ENCODE measurements around the gene METRN. TPM values are rescaled to one million over a fixed set of nuclear protein-coding genes. Genes with fewer than 3 reads are reported as not detected.
"Not testable (repeated sequence)": the region's sequence is repeated elsewhere in the genome, so short reads cannot be mapped to it uniquely, and the experiment has no call there.

The METRN gene
- total RNA-seq, 1 donor = 33.3 TPM

GRCh38 chr16:711548-712320, 3.2 kb upstream of the METRN start:
- Histone ChIP-seq H3K4me3 (ENCODE audit: insufficient read depth, low read length) (no peak overlapping the region), H3K27me3 (ENCODE audit: insufficient read depth, low read length) (peaks cover 31% of the 10 kb centered on the region), H4K20me1 (ENCODE audit: insufficient read depth, low read length) (peaks cover 9% of the 10 kb centered on the region), H3K4me1 (ENCODE audit: insufficient read depth, low read length) (peaks cover 18% of the 10 kb centered on the region), H3K36me3 (ENCODE audit: insufficient read depth, low read length) (no peaks in the 10 kb centered on the region), H3K9me3 (ENCODE audit: low read depth, low read length) (no peaks in the 10 kb centered on the region), H3K27ac (ENCODE audit: low read depth, low read length) (no peak overlapping the region), H3K79me2 (ENCODE audit: insufficient read depth, low read length) (peaks cover 6% of the 10 kb centered on the region), H3K4me2 (ENCODE audit: insufficient read depth, low read length) (no peak overlapping the region), H2AFZ (ENCODE audit: low read length) (no peak overlapping the region)
- DNase-seq (ENCODE audit: insufficient read length, low spot score, missing footprints) = peak; percentile 100
- TF ChIP-seq CTCF (IDR thresholded peaks at IDR 0.05; ENCODE audit: extremely low read depth, low read depth, low read length) = peak; percentile 82

GRCh38 chr16:712740-713250, 2.1 kb upstream of the METRN start:
- H3K4me2 ChIP-seq (ENCODE audit: insufficient read depth, low read length) = peak overlapping the region; percentile 3
- peak; percentile 98 for DNase-seq (ENCODE audit: insufficient read length, low spot score, missing footprints)

GRCh38 chr16:714079-714478, 839 bp upstream of the METRN start:
- Histone ChIP-seq H4K20me1 (ENCODE audit: insufficient read depth, low read length) (peaks cover 7% of the 10 kb centered on the region), H3K9me3 (ENCODE audit: low read depth, low read length) (no peaks in the 10 kb centered on the region), H3K79me2 (ENCODE audit: insufficient read depth, low read length) (peaks cover 6% of the 10 kb centered on the region), H3K4me2 (ENCODE audit: insufficient read depth, low read length) (no peak overlapping the region), H3K36me3 (ENCODE audit: insufficient read depth, low read length) (no peaks in the 10 kb centered on the region), H2AFZ (ENCODE audit: low read length) (no peak overlapping the region), H3K4me3 (ENCODE audit: insufficient read depth, low read length) (no peak overlapping the region), H3K27me3 (ENCODE audit: insufficient read depth, low read length) (peaks cover 12% of the 10 kb centered on the region), H3K4me1 (ENCODE audit: insufficient read depth, low read length) (peaks cover 18% of the 10 kb centered on the region), H3K27ac (ENCODE audit: low read depth, low read length) (no peak overlapping the region)
- TF ChIP-seq CTCF (IDR thresholded peaks at IDR 0.05; ENCODE audit: extremely low read depth, low read depth, low read length) = no peak
- no peak for DNase-seq (ENCODE audit: insufficient read length, low spot score, missing footprints)

More at GRCh38 chr16:712740-713250, 2.1 kb upstream of the METRN start:
- not testable (repeated sequence) for H3K27ac ChIP-seq (ENCODE audit: low read depth, low read length); H2AFZ ChIP-seq (ENCODE audit: low read length); H3K4me3 ChIP-seq (ENCODE audit: insufficient read depth, low read length); H4K20me1 ChIP-seq (ENCODE audit: insufficient read depth, low read length); H3K36me3 ChIP-seq (ENCODE audit: insufficient read depth, low read length); H3K79me2 ChIP-seq (ENCODE audit: insufficient read depth, low read length); H3K9me3 ChIP-seq (ENCODE audit: low read depth, low read length)
- Histone ChIP-seq H3K4me1 (ENCODE audit: insufficient read depth, low read length) (peaks cover 18% of the 10 kb centered on the region), H3K27me3 (ENCODE audit: insufficient read depth, low read length) (peaks cover 24% of the 10 kb centered on the region)
- TF ChIP-seq CTCF (IDR thresholded peaks at IDR 0.05; ENCODE audit: extremely low read depth, low read depth, low read length) = peak; percentile 56

- Histone ChIP-seq H3K4me3 (ENCODE audit: insufficient read depth, low read length) (peak overlapping the region; percentile 73), H2AFZ (ENCODE audit: low read length) (peak overlapping the region; percentile 72), H3K36me3 (ENCODE audit: insufficient read depth, low read length) (no peaks in the 10 kb centered on the region), H3K4me2 (ENCODE audit: insufficient read depth, low read length) (peak overlapping the region; percentile 80), H3K79me2 (ENCODE audit: insufficient read depth, low read length) (peaks cover 6% of the 10 kb centered on the region), H3K27me3 (ENCODE audit: insufficient read depth, low read length) (peaks cover 3% of the 10 kb centered on the region), H3K4me1 (ENCODE audit: insufficient read depth, low read length) (peaks cover 20% of the 10 kb centered on the region), H3K27ac (ENCODE audit: low read depth, low read length) (no peak overlapping the region), H4K20me1 (ENCODE audit: insufficient read depth, low read length) (peaks cover 5% of the 10 kb centered on the region), H3K9me3 (ENCODE audit: low read depth, low read length) (no peaks in the 10 kb centered on the region)
- DNase-seq (ENCODE audit: insufficient read length, low spot score, missing footprints) = peak; percentile 94
- no peak for TF ChIP-seq CTCF (IDR thresholded peaks at IDR 0.05; ENCODE audit: extremely low read depth, low read depth, low read length)
Measured at GRCh38 chr16:715477-716199, 720 bp downstream of the METRN start.

Measured in osteoblast (primary cell).